ENCODE results near the gene OSBPL3.
"Not testable (repeated sequence)": the region's sequence is repeated elsewhere in the genome, so short reads cannot be mapped to it uniquely, and the experiment has no call there.

The OSBPL3 gene

DNA sequence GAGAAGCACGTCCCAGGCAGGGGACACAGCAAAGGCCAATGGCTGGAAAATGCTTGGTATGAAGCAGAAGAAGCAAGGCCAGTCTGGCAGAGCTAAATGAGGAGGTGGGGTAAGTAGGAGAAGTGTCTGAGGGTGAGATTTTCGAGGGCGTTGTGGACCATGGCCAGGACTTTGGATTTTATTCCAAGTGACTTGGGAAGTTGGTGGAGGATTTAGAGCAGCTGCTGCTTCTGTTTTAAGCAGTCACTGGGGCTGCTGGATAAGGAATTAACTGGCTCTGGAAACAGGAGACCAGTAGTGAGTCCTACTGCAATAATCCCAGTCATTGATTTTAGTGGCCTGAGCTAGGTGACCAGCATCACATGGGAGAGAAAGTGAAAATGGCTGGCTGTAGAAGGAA lies 155.1 kb downstream of the OSBPL3 start:
- DNase-seq, result no peak

DNA sequence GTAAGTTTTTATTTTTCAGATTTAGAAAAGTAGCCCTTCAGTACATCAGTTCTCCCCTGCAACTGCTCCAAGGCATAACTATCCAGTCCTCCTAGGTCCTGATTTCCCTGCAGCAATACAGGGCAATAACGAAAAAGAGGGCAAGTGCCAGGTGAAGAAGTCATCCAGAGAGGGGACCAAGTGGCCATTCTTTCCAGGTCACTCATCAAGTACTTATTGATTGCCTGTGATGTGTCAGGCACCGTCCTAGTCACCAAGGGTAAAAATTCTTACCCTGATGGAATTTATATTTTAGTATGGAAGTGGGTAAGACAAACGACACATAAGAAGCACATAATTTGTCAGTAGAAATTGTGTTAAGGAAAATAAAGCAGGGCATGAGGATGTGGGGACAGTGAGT lies 155.6 kb downstream of the OSBPL3 start:
- DNase-seq, result no peak

DNA sequence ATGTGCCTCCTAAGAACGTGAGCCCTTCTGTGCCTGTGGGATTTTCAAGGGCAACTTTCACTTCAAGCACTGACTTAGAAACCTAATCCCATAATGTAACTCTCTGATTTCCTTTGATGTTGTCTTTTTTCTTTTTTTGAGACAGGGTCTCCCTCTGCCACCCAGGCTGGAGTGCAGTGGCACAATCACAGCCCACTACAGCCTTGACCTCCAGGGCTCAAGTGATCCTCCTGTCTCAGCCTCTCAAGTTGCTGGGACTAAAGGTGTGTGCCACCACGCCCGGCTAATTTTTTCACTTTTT lies 158.3 kb downstream of the OSBPL3 start:
- no peak for DNase-seq

DNA sequence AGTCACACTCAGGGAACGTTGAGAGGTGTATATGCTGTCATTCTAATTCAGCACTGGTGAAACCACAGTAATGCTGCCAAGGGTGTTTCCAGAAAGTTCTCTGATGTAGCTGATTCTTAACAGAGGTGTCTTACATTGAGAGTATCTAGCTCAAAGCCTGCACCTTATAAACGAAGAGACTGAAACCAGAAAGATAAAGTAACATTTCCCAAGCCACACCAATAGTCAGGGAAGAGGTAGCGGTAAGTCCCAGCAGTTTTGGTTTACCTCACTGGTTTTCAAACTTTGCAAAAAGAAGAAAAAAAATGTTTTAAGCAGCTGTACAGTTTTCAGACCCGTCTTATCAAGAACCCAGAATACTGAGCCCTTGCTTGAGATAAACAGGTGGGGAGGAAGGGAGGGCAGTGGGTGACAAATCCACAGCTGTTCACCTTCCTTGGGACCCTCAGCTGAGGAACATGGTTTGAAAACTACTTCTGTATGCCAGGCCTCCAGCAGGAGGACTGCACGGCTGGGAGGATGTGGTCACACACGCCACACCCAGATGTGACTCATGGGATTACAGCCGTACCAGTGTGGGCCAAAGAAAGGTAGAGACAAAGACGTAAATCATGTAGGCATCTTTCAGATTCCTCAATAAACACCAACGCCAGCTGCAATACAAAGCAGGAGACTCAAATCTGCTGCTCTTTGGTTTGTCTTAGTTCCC lies 158.8 kb downstream of the OSBPL3 start:
- peak; percentile 75 for DNase-seq

DNA sequence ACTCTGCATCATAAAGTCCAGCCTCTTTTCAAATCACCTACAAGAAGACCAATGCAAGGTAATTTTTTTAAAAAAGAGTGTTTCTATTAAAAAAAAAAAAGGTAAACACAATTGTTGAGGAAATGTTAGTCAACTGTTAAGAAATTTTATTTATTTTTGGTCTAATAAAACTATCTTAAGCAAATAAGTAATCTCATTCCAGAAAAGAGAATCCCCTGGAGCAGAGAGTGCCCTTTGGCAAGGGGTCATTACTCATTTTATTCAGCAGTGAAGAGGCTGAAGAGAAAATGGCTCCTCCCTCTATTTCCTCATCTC lies 159.3 kb downstream of the OSBPL3 start:
- DNase-seq, result peak; percentile 84

DNA sequence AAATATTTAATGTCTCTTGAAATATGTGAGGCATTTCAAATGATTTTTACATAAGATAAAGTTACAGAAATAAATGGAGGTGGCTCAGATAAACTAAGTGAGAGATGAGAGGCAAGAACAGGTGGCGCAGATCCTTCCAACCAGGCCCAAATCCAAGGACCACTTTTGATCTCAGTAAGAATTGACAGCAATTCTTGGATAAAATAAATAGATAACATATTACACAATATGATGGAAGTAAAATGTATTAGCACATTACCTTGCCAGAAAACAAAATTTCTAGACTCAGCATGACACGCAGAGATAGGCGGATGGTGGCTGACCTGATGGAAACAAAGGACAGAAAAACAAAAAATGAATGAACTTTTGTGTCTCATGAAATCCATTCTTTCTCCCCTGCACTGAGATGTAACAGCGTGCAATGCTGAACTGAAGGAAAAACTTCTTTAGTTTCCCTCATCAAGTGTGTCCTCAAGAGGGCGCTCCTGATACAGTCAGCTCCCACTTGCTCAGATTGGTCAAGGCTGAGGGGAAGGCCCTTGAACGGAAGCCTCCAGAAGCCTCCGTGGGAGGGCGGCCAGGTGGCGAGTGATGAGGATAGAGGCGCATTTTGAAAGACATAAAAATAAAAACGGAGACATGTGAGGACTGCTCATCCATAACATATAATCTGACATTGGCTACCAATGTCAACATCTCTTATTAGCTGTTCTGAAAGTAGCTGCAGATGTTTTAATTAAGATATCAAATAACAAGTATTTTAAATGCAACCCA lies 159.9 kb downstream of the OSBPL3 start:
- peak; percentile 90 for DNase-seq

DNA sequence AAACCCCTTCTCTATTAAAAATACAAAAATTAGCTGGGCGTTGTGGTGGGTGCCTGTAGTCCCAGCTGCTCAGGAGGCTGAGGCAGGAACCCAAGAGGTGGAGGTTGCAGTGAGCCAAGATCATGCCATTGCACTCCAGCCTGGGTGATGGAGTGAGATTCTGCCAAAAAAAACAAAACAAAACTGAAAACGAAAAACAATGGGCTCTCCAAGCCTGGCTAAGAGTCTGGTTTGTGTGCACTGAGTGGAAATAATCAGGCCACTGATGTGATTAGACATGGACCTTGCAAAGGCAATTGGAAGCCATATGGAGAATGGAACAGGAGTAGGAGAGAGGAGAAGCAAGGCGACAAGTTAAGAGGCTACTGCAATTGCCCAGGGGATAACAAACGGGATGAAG lies 162.6 kb downstream of the OSBPL3 start:
- DNase-seq, result no peak

DNA sequence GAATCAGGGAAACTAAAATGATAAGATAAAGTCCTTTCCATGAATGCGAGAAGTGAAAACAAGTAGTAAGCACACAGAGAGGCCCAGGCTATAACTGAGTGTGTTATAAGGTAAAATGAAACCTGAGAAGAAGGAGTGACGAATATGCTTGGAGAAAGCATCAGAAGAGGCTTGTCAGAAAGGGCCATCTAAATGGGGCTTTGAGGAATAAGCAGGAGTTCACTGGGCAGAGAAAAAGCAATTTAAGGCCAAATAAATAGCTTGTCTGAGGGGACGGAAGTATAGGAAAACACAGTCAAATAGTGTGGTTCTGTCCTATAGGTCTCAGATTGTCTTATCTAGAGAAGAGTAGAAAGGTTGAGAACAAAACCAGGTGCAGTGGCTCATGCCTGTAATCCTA lies 163.1 kb downstream of the OSBPL3 start:
- DNase-seq, result no peak

DNA sequence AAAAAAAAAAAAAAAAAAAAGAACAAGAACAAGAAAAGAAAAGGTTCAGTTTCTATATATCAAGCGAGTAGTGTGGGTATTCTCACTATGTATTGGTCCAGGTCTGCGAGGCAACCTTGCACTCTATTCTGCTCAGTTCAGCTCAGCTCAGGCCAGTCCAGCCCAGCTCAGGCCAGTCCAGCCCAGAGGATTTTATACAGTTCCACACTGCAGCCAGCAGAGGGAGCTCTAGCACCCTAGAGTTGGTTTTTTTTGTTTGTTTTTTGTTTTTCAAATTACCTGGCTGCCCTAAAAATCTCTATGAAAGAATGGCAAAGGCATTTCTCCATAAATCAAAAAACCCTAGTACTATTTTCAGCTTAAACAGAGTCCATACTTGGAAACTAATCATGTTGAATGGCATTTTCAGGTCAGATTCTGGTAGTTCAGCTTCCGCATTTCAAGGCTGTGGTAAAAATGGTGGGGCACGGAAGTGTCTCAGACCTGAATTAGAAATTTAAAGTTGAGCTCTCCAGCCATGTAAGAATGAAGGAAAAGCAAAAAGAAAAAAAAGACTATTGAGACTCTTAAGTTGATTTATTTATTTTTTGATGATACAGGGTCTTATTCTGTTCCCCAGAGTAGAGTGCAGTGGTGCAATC lies 167.6 kb downstream of the OSBPL3 start:
- DNase-seq, result peak; percentile 70

DNA sequence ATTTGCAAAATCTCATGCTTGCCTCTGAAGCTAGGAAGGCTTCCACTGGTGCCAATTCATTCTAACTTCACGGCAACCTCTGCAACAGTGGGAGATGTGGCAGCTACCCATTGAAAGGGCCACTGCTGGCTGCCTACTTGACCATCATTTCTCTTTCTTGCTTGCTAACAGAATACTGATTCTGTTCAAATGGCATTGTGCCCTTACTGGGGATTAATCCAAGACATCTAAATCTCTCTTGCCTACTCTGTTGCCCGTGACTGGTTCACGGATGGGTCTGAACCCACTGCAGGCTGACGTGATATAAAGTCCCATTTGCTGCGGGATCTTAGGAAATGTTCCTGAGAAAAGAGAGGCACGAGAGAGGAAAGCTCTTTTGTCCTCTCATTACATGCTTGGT lies 171.5 kb downstream of the OSBPL3 start:
- no peak for DNase-seq

DNA sequence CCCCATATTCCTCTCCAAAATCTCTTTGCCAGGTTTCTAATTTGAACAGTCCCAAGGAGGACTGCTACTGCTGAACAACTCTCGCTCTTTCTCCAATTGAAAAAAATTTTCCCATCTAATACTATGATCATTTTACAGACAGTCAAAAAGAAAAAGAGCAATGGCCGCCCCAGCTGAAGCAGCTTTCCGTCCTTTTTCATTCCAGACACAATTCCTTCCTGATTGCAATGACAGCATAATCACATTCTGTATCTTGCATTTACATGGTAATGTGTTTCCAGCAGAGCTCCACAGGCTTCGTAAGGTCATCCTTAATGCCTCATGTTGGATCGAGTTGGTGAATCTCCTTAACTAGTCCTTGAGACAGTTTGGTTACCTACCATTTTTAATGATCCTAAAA lies 177.7 kb downstream of the OSBPL3 start:
- no peak for DNase-seq

DNA sequence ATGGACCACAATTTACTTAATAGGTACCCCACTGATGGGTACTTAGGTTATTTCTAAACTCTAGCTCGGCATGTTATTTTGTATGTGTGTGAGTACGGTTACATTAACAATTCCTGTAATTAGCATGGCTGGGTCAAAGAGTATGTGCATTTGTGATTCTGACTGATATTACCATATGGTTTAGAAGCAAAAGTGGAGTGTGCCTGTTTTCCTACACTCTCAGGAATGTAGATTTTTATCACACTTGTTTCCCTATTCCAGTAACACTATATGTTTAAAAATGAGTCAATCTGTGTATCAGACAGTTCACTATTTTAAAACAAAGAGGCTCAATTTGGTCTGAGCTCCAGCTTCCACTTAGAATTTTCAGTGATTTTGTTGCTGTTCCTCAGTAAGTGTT lies 178.1 kb downstream of the OSBPL3 start:
- no peak for DNase-seq

DNA sequence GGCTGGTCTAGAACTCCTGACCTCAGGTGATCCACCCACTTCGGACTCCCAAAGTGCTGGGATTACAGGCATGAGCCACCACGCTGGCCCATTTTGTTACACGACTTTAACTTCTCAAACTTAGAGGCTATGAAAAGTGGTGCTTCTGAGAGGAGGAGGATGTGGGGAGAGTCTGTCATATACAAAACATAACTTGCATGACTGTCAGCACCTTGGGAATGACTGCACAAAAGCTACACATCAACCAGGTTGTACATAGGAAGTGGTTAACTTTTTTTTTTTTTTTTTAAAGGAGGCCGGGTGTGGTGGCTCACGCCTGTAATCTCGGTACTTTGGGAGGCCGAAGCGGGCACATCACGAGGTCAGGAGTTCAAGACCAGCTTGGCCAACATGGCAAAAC lies 179.3 kb downstream of the OSBPL3 start:
- DNase-seq, result no peak

DNA sequence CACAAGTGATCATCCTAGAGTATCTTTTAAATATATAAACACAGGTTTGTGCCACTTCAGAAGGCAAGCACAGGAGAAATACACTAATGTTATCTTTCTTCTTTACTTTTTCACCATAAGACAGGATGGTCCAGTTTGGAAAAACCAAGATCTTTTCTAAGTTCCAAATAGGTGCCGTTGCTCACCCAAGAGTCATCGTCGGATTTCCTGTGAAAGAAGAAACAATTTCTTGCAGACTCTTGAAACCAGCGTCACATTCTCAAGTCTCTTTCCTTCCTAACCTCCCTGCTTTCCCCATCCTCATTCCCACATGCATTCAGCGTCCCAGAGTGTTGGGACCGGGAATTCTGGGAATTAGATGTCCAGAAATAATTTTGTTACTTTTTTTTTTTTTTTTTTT lies 179.9 kb downstream of the OSBPL3 start:
- no peak for DNase-seq

DNA sequence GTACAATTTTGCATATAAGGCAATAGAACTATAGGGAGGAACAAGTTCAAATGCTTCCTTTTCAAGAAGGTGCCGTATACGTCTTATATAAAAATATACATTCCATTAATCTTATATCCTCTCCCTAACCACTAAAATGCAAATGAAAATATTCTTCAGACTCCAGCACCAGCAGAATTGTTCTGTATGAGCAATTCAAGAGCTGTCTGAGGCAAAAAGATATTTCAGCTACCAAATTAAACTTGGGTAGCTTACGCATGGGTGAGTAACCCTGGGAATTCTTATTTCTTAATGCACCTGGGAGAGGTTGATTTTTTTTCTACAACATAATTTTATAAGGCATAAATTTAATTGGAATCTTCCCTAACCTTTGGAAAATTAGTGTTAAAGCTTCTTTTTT lies 180.5 kb downstream of the OSBPL3 start:
- DNase-seq, result no peak

DNA sequence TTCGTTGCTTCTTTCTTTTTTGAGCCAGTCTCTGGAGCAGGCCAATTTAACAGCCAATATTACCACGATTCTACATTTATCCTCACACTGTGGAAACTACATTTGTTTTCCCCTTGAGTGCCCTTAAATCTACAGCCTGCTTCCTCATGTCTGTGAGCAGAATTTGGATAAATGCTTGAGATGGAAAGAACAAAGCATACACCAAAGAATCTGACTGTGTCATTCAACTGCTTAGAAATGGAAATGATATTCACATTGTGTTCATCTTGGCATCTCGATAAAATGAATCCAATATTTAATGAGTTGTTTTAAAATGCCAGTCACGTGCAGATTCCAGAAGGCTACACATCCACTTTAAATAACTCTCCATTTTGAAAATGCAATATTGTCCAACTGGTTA lies 181.7 kb downstream of the OSBPL3 start:
- no peak for DNase-seq

DNA sequence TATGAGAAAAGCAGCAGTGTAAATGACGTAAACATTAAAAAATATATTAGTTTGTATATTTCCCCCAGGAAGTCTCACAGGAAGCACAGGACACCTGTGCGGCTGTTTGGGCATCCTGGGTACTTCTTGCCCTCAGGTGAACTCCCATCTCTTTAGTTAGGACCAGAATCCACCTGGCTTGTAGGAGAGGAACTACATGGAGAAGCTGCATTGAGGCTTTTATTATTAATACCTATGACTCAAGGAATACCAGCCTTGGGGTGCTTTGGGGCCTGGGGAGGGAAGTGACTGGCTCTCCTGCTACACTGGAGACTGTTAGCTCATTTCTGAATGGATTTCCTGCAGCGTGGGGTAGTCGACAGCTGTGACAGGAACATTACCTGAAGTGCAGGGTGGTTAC lies 182.7 kb downstream of the OSBPL3 start:
- no peak for DNase-seq

DNA sequence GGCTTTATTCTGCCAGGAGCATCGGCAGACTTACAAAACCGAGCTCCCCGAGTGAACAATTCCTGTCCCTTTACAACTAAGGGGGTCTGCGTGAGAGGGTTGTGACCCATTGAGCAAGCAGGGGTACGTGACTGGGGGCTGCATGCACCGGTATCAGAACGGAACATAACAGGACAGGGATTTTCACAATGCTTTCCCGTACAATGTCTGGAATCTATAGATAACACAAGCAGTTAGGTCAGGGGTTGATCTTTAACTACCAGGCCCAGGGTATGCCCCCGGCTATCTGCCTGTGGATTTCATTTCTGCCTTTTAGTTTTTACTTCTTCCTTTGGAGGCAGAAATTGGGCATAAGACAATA lies 184.6 kb downstream of the OSBPL3 start:
- DNase-seq, result no peak

DNA sequence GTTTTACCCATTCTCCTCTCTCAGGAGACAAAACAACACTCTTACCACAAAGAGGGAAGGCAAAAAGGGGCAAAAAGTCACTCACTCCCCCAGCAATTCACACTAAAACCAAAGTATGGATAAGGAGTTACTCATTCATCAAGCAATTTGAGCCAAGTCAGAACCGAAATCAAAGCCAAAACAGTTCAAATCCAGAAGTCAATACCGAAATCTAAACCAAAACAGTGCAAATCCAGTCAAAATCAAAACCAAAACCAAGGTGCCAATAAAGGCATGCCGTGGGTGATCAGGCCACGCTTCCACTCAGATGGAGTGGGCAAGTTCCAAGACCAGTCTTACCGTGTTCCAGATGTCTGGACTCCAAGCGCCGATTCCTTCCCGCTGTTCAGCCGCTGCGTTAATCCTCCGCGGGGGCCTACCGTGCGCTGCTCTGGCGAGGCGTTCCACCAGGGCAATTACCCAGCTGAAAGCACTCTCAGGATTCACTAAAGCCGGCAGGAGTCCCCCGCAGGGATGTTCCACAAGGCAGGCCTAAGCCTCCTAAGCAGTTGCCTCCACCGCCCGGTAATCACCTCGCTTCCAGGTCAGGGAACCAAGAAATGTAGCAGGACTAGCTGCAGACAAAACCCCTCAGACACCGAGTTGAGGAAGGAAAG lies 185.1 kb downstream of the OSBPL3 start:
- not testable (repeated sequence) for DNase-seq

DNA sequence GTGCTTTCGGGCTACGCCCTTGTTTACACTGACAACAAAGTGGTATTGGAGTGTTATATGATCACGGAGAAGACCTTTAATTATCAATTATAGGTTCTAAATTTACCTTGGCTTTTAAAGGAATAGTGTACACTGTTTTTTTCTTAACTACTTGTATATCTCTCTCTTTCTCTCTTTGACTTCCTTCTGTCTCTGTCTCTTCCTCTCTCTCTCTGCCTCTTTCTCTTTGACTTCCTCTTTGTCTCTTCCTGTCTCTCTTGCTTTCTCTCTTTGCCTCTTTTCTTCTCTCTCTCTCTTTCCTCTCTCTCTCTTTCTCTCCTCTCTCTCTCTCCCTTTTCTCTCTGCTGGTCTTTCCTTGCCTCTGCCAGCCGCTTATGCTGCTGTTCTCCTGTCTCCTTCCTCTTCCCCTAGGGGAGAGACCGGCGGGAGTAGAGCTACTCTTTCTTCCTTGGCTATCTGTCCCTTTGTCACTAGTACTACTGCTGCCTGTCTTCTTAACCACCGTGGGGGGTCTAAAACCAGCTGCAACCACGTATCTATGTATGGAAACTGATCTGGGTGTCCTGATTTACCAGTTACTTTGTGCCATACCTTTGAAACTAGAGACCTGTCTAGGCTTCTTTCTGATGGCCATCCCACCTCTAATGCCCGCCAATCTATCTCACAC lies 185.9 kb downstream of the OSBPL3 start:
- DNase-seq, result no peak

DNA sequence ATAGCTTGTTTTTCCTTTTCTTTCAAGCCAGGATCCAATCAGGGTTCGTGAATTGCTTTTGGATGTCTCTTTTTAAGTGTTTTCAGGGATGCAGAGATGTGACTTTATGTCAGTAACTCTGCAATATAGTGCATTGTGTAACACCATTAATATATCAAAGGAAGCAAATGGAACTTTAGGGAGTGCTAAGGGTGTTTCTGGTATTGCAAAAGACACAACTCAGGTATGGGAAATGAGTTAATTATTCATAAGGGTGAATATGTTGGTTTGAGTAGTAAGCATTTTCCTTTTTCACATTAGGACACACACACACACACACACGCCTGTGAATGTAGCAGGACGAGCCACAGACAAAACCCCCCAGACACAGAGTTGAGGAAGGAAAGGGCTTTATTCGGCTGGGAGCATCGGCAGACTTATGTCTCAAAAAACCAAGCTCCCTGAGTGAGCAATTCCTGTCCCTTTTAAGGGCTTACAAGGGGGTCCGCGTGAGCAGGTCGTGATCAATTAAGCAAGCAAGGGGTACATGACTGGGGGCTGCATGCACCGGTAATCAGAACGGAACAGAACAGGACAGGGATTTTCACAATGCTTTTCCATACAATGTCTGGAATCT lies 190.9 kb downstream of the OSBPL3 start:
- DNase-seq, result no peak

DNA sequence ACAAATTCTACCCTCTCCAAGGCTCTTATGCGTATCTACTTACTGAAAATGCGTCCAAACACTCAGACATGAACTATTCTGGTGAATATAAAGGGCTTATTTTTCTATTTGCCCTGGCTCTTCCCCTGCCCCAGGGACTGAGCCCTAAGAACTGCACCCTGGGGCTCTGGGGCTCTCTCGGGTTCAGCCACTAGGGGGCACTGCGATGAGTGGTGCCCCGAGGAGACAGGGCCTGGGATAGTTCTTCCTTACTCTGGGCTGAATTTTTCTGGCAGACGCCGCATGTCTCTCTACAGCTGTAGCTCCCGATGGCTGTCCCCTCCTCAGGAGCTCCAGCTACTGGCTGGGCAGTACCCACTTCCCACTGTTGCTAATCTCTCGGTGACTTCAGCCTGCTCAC lies 191.9 kb downstream of the OSBPL3 start:
- no peak for DNase-seq

DNA sequence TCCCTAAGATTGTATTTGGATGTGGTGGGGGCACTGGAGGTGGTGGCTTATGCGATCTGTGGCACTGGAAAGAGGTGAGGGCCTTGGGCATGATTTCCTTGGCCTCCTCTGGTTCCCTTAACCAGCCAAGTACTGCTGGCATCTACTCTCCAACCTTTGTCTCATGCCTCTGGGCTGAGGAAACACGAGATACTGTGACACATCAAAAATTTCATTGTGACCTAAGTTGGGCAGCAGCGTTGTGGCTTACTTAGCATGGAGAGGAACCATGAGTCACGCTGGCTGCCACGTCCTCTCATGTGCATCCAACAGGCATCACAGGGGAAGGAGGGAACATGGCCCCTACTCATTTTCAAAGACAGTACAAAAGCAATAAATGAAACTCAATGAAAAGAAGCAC lies 193.0 kb downstream of the OSBPL3 start:
- peak; percentile 98 for DNase-seq

Data from suppressor macrophage treated with lipopolysaccharide for 4 hours (primary cell).